ENCODE results near the gene PSD2.

The PSD2 gene

DNA sequence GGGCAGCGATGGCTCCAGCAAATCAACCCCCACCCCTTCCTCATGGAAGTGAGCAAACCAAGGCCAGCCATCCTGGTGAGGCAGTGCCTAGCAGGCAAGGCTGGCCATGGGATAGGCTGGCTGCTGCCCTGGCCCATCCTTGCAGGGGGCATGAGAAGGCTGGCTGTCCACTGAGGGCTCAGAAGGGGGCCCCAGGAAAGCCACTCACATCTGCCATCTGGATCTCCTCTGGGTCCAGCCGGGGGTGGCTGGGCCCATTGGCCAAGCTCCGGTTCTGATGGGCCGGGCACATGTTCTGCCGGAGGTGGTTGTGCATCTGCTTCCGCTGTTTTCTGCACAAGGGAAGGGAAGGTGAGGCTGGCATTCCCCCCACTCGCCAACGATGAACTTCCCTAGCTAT lies 57.1 kb downstream of the PSD2 start:
- H3K9me3 ChIP-seq (ENCODE audit: insufficient read depth, low read length), result no peaks in the 10 kb centered on the region
- no peaks in the 10 kb centered on the region for H3K27me3 ChIP-seq (ENCODE audit: low read length)
- H3K4me2 ChIP-seq (ENCODE audit: low read depth, low read length, poor library complexity, severe bottlenecking), result no peak overlapping the region
- H3K9ac ChIP-seq (ENCODE audit: low read length), result no peak overlapping the region
- TF ChIP-seq EZH2phosphoT487 (conservative IDR thresholded peaks at IDR 0.05; ENCODE audit: low read length), result no peak
- H4K20me1 ChIP-seq (ENCODE audit: low read depth, low read length), result no peaks in the 10 kb centered on the region
- no peak overlapping the region for H3K4me3 ChIP-seq (ENCODE audit: insufficient read depth, low read length, poor library complexity, severe bottlenecking)
- no peaks in the 10 kb centered on the region for H3K9me2 ChIP-seq (replicated peaks; ENCODE audit: insufficient read depth, low read length)
- no peaks in the 10 kb centered on the region for H3F3A ChIP-seq (ENCODE audit: insufficient read depth)
- no peaks in the 10 kb centered on the region for H3K79me2 ChIP-seq (ENCODE audit: insufficient read depth, low read length)
- no peak overlapping the region for H2AFZ ChIP-seq (ENCODE audit: low read depth, low read length, severe bottlenecking)
- no peaks in the 10 kb centered on the region for H3K36me3 ChIP-seq (ENCODE audit: low read length)
- H3K27ac ChIP-seq (ENCODE audit: low read depth, low read length), result no peak overlapping the region

DNA sequence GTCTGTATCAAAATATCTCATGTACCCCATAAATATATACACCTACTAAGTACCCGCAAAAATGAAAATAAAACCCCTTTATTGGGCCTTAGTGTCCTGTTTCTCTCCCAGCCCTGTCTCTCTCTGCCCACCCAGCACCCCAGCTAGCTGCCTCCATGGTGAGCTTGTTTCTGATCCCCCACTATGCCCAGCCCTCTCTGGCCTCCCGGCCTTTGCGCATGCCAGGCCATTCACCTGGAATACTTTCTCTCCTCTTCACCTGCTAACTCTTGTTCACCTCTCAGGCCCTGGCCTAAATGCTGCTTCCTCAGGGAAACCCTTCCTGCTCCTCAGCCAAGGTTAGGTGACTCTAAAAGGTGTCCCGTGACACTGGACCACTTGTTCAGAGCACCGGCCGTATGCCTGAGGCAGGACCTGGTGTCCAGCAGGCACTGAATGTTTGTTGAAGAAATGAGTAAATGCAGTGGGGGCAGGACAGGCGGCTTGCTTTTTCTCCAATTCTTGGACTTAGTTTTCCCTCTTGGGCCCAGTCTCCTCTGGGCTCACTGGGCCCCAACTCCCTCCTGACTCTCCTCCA lies 58.5 kb downstream of the PSD2 start:
- Histone ChIP-seq H3F3A (ENCODE audit: insufficient read depth) (no peaks in the 10 kb centered on the region), H3K27me3 (ENCODE audit: low read length) (no peaks in the 10 kb centered on the region), H3K36me3 (ENCODE audit: low read length) (no peaks in the 10 kb centered on the region), H3K4me2 (ENCODE audit: low read depth, low read length, poor library complexity, severe bottlenecking) (no peak overlapping the region), H3K9me3 (ENCODE audit: insufficient read depth, low read length) (no peaks in the 10 kb centered on the region), H2AFZ (ENCODE audit: low read depth, low read length, severe bottlenecking) (no peak overlapping the region), H3K9ac (ENCODE audit: low read length) (no peak overlapping the region), H3K79me2 (ENCODE audit: insufficient read depth, low read length) (no peaks in the 10 kb centered on the region), H3K27ac (ENCODE audit: low read depth, low read length) (no peak overlapping the region), H3K9me2 (replicated peaks; ENCODE audit: insufficient read depth, low read length) (no peaks in the 10 kb centered on the region), H4K20me1 (ENCODE audit: low read depth, low read length) (no peaks in the 10 kb centered on the region), H3K4me3 (ENCODE audit: insufficient read depth, low read length, poor library complexity, severe bottlenecking) (no peak overlapping the region)
- no peak for TF ChIP-seq EZH2phosphoT487 (conservative IDR thresholded peaks at IDR 0.05; ENCODE audit: low read length)
- TF ChIP-seq, protein P1, sequence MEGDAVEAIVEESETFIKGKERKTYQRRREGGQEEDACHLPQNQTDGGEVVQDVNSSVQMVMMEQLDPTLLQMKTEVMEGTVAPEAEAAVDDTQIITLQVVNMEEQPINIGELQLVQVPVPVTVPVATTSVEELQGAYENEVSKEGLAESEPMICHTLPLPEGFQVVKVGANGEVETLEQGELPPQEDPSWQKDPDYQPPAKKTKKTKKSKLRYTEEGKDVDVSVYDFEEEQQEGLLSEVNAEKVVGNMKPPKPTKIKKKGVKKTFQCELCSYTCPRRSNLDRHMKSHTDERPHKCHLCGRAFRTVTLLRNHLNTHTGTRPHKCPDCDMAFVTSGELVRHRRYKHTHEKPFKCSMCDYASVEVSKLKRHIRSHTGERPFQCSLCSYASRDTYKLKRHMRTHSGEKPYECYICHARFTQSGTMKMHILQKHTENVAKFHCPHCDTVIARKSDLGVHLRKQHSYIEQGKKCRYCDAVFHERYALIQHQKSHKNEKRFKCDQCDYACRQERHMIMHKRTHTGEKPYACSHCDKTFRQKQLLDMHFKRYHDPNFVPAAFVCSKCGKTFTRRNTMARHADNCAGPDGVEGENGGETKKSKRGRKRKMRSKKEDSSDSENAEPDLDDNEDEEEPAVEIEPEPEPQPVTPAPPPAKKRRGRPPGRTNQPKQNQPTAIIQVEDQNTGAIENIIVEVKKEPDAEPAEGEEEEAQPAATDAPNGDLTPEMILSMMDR (IDR thresholded peaks at IDR 0.05; ENCODE audit: insufficient read depth, low read length, poor library complexity, severe bottlenecking), result no peak

DNA sequence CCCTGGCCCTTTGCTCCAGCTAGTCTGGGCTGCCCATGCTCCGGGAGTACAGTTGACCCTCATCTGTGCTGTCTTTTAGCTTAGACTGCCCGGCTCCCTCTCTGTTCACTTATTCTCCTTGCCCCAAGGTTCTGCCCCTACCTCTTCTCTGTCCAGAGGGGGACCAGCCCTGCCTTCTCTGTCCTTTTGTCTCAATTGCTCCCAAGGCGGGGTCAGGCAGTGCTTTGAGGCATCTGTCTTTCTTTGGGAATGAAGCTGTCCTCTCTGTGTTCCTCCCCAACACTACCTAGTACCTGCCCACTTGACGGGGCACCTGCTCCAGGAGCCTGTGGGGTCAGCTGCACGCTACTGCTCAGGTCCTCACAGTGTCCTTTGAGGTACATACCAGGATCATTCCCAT lies 59.3 kb downstream of the PSD2 start:
- H2AFZ ChIP-seq (ENCODE audit: low read depth, low read length, severe bottlenecking), result no peak overlapping the region
- TF ChIP-seq, protein P1 (IDR thresholded peaks at IDR 0.05; ENCODE audit: insufficient read depth, low read length, poor library complexity, severe bottlenecking), result no peak
- no peak for TF ChIP-seq EZH2phosphoT487 (conservative IDR thresholded peaks at IDR 0.05; ENCODE audit: low read length)
- H3K9me2 ChIP-seq (replicated peaks; ENCODE audit: insufficient read depth, low read length), result no peaks in the 10 kb centered on the region
- H3K4me3 ChIP-seq (ENCODE audit: insufficient read depth, low read length, poor library complexity, severe bottlenecking), result no peak overlapping the region
- H3K27me3 ChIP-seq (ENCODE audit: low read length), result no peaks in the 10 kb centered on the region
- H3K27ac ChIP-seq (ENCODE audit: low read depth, low read length), result no peak overlapping the region
- no peaks in the 10 kb centered on the region for H3K36me3 ChIP-seq (ENCODE audit: low read length)
- no peaks in the 10 kb centered on the region for H3F3A ChIP-seq (ENCODE audit: insufficient read depth)
- H3K4me2 ChIP-seq (ENCODE audit: low read depth, low read length, poor library complexity, severe bottlenecking), result no peak overlapping the region
- no peaks in the 10 kb centered on the region for H4K20me1 ChIP-seq (ENCODE audit: low read depth, low read length)
- no peak overlapping the region for H3K9ac ChIP-seq (ENCODE audit: low read length)
- H3K9me3 ChIP-seq (ENCODE audit: insufficient read depth, low read length), result no peaks in the 10 kb centered on the region
- H3K79me2 ChIP-seq (ENCODE audit: insufficient read depth, low read length), result no peaks in the 10 kb centered on the region

DNA sequence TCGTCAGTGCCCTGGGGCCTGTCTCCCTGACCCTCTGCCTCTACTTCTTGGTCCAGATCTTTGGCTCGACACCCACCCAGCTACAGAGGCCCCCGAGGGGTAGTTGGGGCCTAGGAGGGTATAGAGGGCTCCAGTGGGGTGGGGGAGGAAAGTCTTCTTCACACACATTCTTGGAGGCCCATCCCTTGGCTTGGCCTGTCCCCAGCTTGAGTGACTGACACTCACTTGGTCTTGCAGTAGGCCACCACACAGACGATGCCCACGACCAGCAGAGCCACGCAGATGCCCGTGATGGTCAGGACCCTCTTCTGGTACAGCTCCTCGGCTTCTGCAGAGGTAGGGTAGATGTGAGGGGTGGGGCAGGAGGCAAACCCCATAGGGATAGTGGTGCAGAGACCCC lies 59.8 kb downstream of the PSD2 start:
- Histone ChIP-seq H4K20me1 (ENCODE audit: low read depth, low read length) (no peaks in the 10 kb centered on the region), H3K4me3 (ENCODE audit: insufficient read depth, low read length, poor library complexity, severe bottlenecking) (no peak overlapping the region), H3K27me3 (ENCODE audit: low read length) (no peaks in the 10 kb centered on the region)

More for the DNA sequence above, 59.8 kb downstream of the PSD2 start:
- Histone ChIP-seq H3K79me2 (ENCODE audit: insufficient read depth, low read length) (no peaks in the 10 kb centered on the region), H3K4me2 (ENCODE audit: low read depth, low read length, poor library complexity, severe bottlenecking) (no peak overlapping the region), H3K36me3 (ENCODE audit: low read length) (no peaks in the 10 kb centered on the region), H3K9me3 (ENCODE audit: insufficient read depth, low read length) (no peaks in the 10 kb centered on the region), H2AFZ (ENCODE audit: low read depth, low read length, severe bottlenecking) (no peak overlapping the region), H3K9ac (ENCODE audit: low read length) (no peak overlapping the region), H3K9me2 (replicated peaks; ENCODE audit: insufficient read depth, low read length) (no peaks in the 10 kb centered on the region), H3K27ac (ENCODE audit: low read depth, low read length) (no peak overlapping the region), H3F3A (ENCODE audit: insufficient read depth) (no peaks in the 10 kb centered on the region)
- TF ChIP-seq, protein P1 (IDR thresholded peaks at IDR 0.05; ENCODE audit: insufficient read depth, low read length, poor library complexity, severe bottlenecking), result no peak
- no peak for TF ChIP-seq EZH2phosphoT487 (conservative IDR thresholded peaks at IDR 0.05; ENCODE audit: low read length)
